HG03442 (cell line): ENCODE data around the gene TOMM70.
A peak's percentile ranks its signal among the peaks of the same experiment; 100 is the strongest.

Source experiments
- ATAC-seq: cut with Tn5 transposase; IDR thresholded peaks from one replicate; pipeline ENCODE4 v1.9.1; 2021; ENCODE audit warnings: mild to moderate bottlenecking, moderate library complexity; ENCODE audit not compliant: unreplicated experiment

TOMM70 gene

GRCh38 chr3:100412912-100413590, 12.2 kb upstream of the TOMM70 start:
- no peak for ATAC-seq

- no peak for ATAC-seq
These were observed 10.4 kb upstream of the TOMM70 start for GRCh38 chr3:100411091-100411982.

- no peak for ATAC-seq
These were observed 7.2 kb upstream of the TOMM70 start for GRCh38 chr3:100407977-100408532.

GRCh38 chr3:100407164-100407563, 6.3 kb upstream of the TOMM70 start:
- no peak for ATAC-seq

GRCh38 chr3:100404250-100404548, 3.3 kb upstream of the TOMM70 start:
- ATAC-seq = no peak

GRCh38 chr3:100403362-100404249, 2.7 kb upstream of the TOMM70 start:
- no peak for ATAC-seq

- ATAC-seq = no peak
These were observed 2.0 kb upstream of the TOMM70 start for GRCh38 chr3:100402891-100403290.

GRCh38 chr3:100402256-100402655, 1.4 kb upstream of the TOMM70 start:
- ATAC-seq = no peak

GRCh38 chr3:100401674-100402041, 769 bp upstream of the TOMM70 start:
- ATAC-seq = peak; percentile 3

- peak; percentile 11 for ATAC-seq
These were observed 490 bp downstream of the TOMM70 start for GRCh38 chr3:100400419-100400779.

- ATAC-seq = no peak
These were observed 1.4 kb downstream of the TOMM70 start for GRCh38 chr3:100399341-100400071.

GRCh38 chr3:100396967-100397366, 3.9 kb downstream of the TOMM70 start:
- ATAC-seq = no peak

GRCh38 chr3:100395679-100396431, 5.0 kb downstream of the TOMM70 start:
- no peak for ATAC-seq

- ATAC-seq = no peak
These were observed 11.9 kb downstream of the TOMM70 start for GRCh38 chr3:100389025-100389424.

GRCh38 chr3:100386437-100387074, 14.3 kb downstream of the TOMM70 start:
- ATAC-seq = no peak

GRCh38 chr3:100384733-100385525, 16.0 kb downstream of the TOMM70 start:
- ATAC-seq = no peak

- ATAC-seq = no peak
These were observed 24.6 kb downstream of the TOMM70 start for GRCh38 chr3:100376301-100376700.

- no peak for ATAC-seq
These were observed 26.4 kb downstream of the TOMM70 start for GRCh38 chr3:100374521-100374920.

- ATAC-seq = no peak
These were observed 30.1 kb downstream of the TOMM70 start for GRCh38 chr3:100370756-100371155.
